Right atrium auricular region (tissue), 2 donors: Measurements from ENCODE around the gene IFTAP. TPM values are rescaled to one million over a fixed set of nuclear protein-coding genes. Genes with fewer than 3 reads are reported as not detected.

Source experiments
- DNase-seq: peaks from one replicate; pipeline ENCODE4 v3.0.0-alpha.2; 2019; ENCODE audit warnings: low spot score
- H3K27ac ChIP-seq, 2 donors: fragments of 200-600 bp; sonication (generic); 1 replicate in 1 of 2; 2 replicates in 1 of 2; pipeline ENCODE4 v1.5.1; 2016 to 2019
- H3K27me3 ChIP-seq, 2 donors: fragments of 200-600 bp; sonication (generic); one replicate each; pipeline versions ENCODE4 v1.5.1 to v1.6.0; 2017 to 2019
- H3K36me3 ChIP-seq: fragments of 200-600 bp; sonication (generic); one replicate; pipeline ENCODE4 v1.5.1; 2016
- H3K4me1 ChIP-seq, 2 donors: fragments of 200-600 bp; sonication (generic); one replicate each; pipeline versions ENCODE4 v1.5.1 to v1.6.0; 2017 to 2019
- H3K4me3 ChIP-seq, 2 donors: fragments of 200-600 bp; sonication (generic); 1 replicate in 1 of 2; 2 replicates in 1 of 2; pipeline ENCODE4 v1.5.1; 2017 to 2019; ENCODE audit warnings: mild to moderate bottlenecking in 1 of 2, moderate library complexity in 1 of 2
- H3K9me3 ChIP-seq, 2 donors: fragments of 200-600 bp; sonication (generic); one replicate each; pipeline ENCODE4 v1.5.1; 2019
- total RNA-seq, 2 donors: library from RNA; depleted of rRNA; stranded (reverse); fragments of >200 nt; gene quantifications; one replicate each; pipeline ENCODE4 v1.1.0, GENCODE V29; 2016
- TF ChIP-seq, protein P1 (sequence below), 2 donors: fragments of 200-600 bp; sonication (generic); IDR thresholded peaks; one replicate each; pipeline ENCODE4 v1.5.1; 2019; ENCODE audit warnings: antibody characterized with exemption in 2 of 2

The IFTAP gene
- total RNA-seq, 2 donors from 2014 or later = 37.7 to 47.9 TPM

DNA sequence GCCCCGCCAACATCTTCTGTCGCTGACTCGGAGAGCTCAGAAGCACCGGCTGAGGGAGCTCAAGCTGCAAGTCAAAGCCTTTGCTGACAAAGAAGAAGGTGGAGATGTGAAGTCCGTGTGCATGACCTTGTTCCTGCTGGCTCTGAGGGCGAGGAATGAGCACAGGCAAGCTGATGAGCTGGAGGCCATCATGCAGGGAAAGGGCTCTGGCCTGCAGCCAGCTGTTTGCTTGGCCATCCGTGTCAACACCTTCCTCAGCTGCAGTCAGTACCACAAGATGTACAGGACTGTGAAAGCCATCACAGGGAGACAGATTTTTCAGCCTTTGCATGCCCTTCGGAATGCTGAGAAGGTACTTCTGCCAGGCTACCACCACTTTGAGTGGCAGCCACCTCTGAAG is 19.8 kb upstream of the IFTAP start:
- no peak for DNase-seq
- H3K4me3 ChIP-seq = no peak overlapping the region
- no peaks in the 10 kb centered on the region for H3K4me1 ChIP-seq
- H3K36me3 ChIP-seq = no peaks in the 10 kb centered on the region
- TF ChIP-seq, protein P1, sequence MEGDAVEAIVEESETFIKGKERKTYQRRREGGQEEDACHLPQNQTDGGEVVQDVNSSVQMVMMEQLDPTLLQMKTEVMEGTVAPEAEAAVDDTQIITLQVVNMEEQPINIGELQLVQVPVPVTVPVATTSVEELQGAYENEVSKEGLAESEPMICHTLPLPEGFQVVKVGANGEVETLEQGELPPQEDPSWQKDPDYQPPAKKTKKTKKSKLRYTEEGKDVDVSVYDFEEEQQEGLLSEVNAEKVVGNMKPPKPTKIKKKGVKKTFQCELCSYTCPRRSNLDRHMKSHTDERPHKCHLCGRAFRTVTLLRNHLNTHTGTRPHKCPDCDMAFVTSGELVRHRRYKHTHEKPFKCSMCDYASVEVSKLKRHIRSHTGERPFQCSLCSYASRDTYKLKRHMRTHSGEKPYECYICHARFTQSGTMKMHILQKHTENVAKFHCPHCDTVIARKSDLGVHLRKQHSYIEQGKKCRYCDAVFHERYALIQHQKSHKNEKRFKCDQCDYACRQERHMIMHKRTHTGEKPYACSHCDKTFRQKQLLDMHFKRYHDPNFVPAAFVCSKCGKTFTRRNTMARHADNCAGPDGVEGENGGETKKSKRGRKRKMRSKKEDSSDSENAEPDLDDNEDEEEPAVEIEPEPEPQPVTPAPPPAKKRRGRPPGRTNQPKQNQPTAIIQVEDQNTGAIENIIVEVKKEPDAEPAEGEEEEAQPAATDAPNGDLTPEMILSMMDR (IDR thresholded peaks at IDR 0.05) = no peak
- no peak overlapping the region for H3K27ac ChIP-seq
- no peaks in the 10 kb centered on the region for H3K9me3 ChIP-seq
- no peaks in the 10 kb centered on the region for H3K27me3 ChIP-seq

DNA sequence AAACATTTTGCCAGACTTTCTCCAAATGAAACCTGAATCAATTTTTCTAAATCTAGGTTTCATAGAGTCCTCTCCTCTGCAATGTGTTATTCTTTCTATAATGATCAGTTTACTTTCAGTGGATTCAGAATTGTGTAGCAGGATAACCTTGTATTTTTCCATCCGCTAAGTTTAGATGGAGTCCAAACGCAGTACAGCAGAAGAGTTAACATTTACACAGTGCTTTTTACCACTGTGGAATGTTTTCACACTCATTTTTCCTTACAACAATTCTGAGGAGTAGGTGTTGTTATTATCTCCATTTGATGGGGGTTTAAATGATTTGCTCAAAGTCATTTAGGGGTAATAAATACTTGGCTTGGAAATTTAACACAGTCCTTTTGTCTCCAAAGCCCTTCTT is 16.9 kb upstream of the IFTAP start:
- Histone ChIP-seq H3K27me3 (no peaks in the 10 kb centered on the region), H3K27ac (no peak overlapping the region)
- TF ChIP-seq, protein P1 (IDR thresholded peaks at IDR 0.05) = no peak

DNA sequence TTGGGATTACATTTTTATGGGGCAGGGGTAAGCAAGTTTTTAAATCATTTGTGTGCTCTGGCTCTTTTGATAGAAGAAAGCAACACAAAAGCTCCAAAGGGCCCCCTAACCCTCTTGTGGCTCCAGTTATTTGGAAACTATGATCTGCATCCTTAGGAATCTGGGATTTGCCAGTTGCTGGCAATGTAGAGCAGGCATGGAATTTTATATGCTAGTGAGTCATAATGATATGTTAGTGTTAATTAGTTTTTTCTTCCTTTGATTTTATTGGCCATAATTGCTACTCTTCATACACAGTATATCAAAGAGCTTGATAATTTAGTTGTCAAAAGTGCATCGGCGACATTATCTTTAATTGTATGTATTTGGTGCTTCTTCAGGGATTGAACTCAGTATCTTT is 16.4 kb upstream of the IFTAP start:
- no peak for DNase-seq
- no peak overlapping the region for H3K4me3 ChIP-seq
- H3K9me3 ChIP-seq = no peaks in the 10 kb centered on the region
- H3K27ac ChIP-seq = no peak overlapping the region
- H3K4me1 ChIP-seq = no peaks in the 10 kb centered on the region
- H3K27me3 ChIP-seq = no peaks in the 10 kb centered on the region
- TF ChIP-seq, protein P1 (IDR thresholded peaks at IDR 0.05) = no peak
- no peaks in the 10 kb centered on the region for H3K36me3 ChIP-seq

More for the DNA sequence above, 16.9 kb upstream of the IFTAP start:
- Histone ChIP-seq H3K36me3 (no peaks in the 10 kb centered on the region), H3K4me1 (no peaks in the 10 kb centered on the region), H3K9me3 (no peaks in the 10 kb centered on the region), H3K4me3 (no peak overlapping the region)
- no peak for DNase-seq

DNA sequence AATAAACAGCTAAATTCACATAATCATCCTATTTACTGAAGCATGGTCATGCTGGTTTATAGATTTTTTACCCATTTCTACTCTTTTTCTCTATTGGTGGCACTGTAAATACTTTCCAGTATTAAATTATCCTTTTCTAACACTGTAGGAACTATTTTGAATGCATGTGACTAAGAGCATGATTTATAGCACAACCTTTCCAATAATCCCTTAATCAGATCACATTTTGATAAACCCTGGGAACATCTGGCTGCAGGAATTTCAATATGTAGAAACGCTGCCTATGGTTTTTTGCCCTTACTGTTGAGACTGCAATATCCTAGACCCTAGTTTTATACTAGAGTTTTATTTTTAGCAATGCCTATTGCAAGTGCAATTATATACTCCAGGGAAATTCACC is 15.8 kb upstream of the IFTAP start:
- no peak for DNase-seq
- Histone ChIP-seq H3K4me3 (no peak overlapping the region), H3K9me3 (no peaks in the 10 kb centered on the region), H3K27me3 (no peaks in the 10 kb centered on the region), H3K4me1 (no peaks in the 10 kb centered on the region), H3K27ac (no peak overlapping the region), H3K36me3 (no peaks in the 10 kb centered on the region)
- TF ChIP-seq, protein P1 (IDR thresholded peaks at IDR 0.05) = no peak

DNA sequence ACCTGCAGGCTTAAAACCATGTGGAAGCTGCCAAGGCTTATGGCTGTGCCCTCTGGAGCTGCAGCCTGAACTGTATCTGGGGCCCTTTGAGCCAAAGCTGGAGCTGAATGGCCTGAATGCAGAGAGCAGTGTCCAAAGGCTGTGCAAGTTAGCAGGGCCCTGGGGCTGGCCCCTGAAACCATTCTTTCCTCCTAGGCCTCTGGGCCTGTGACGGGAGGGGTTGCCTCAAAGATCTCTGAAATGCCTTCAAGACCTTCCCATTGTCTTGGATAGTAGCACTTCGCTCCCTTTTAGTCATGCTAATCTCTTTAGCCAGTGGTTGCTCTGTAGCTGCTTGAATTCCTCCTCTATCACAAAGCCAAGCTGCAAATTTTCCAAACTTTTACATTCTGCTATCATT is 12.8 kb upstream of the IFTAP start:
- H3K9me3 ChIP-seq = no peaks in the 10 kb centered on the region
- H3K36me3 ChIP-seq = no peaks in the 10 kb centered on the region
- H3K4me3 ChIP-seq = no peak overlapping the region
- no peak for DNase-seq
- no peak overlapping the region for H3K27ac ChIP-seq
- TF ChIP-seq, protein P1 (IDR thresholded peaks at IDR 0.05) = no peak
- H3K27me3 ChIP-seq = no peaks in the 10 kb centered on the region
- H3K4me1 ChIP-seq = no peaks in the 10 kb centered on the region

DNA sequence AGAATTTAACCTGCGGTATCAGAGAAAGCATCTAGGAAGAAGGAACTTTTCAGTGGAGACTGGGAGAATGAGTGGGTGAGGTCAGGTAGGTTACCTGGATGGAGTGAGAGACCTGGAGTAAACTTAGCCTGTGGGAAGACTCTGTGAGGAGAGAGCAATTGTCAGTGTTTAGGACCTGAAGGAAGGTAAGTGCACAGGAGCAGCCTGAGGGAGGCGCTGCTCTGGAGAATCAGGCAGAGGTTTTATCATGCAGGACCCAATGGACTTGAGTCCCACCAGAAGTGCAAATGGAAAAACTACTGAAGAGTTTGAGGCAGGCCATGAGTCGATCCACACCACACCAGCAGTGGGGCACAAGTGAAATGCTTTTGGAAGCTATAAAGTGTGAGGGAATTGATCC is 10.6 kb upstream of the IFTAP start:
- no peak for DNase-seq
- TF ChIP-seq, protein P1 (IDR thresholded peaks at IDR 0.05) = no peak
- Histone ChIP-seq H3K9me3 (no peaks in the 10 kb centered on the region), H3K27me3 (no peaks in the 10 kb centered on the region), H3K36me3 (no peaks in the 10 kb centered on the region), H3K4me1 (no peaks in the 10 kb centered on the region), H3K27ac (no peak overlapping the region), H3K4me3 (no peak overlapping the region)
